Smooth muscle cell (in vitro differentiated cells): ENCODE data around the gene JAKMIP2. TPM values are rescaled to one million over a fixed set of nuclear protein-coding genes. Genes with fewer than 3 reads are reported as not detected.

Source experiments
- DNase-seq: peaks from one replicate; lab custom pipeline; 2025; ENCODE audit not compliant: unreplicated experiment; lab: John Stamatoyannopoulos, UW
- H2AFZ ChIP-seq: fragments of 200-600 bp; sonication (generic); 2 replicates; pipeline ENCODE4 v1.6.0; 2016; ENCODE audit warnings: antibody characterized with exemption, low read depth, mild to moderate bottlenecking
- H3F3A ChIP-seq: fragments of 200-600 bp; sonication (generic); 2 replicates; pipeline ENCODE4 v1.6.0; 2017; ENCODE audit warnings: antibody characterized with exemption, low read depth
- H3K27ac ChIP-seq: fragments of 200-600 bp; sonication (generic); 2 replicates; pipeline ENCODE4 v1.5.1; 2016; ENCODE audit warnings: low read depth, mild to moderate bottlenecking
- H3K27me3 ChIP-seq: fragments of 200-600 bp; sonication (generic); 2 replicates; pipeline ENCODE4 v1.6.1; 2016; ENCODE audit warnings: low read depth, mild to moderate bottlenecking
- H3K36me3 ChIP-seq: fragments of 200-600 bp; sonication (generic); 2 replicates; pipeline ENCODE4 v1.5.1; 2016; ENCODE audit warnings: low read depth
- H3K4me1 ChIP-seq: fragments of 200-600 bp; sonication (generic); 2 replicates; pipeline ENCODE4 v1.5.1; 2016; ENCODE audit warnings: low read depth
- H3K4me2 ChIP-seq: fragments of 200-600 bp; sonication (generic); 2 replicates; pipeline ENCODE4 v1.6.0; 2016; ENCODE audit warnings: mild to moderate bottlenecking
- H3K4me3 ChIP-seq: fragments of 200-600 bp; sonication (generic); 2 replicates; pipeline ENCODE4 v1.5.1; 2016; ENCODE audit warnings: mild to moderate bottlenecking
- H3K79me2 ChIP-seq: fragments of 200-600 bp; sonication (generic); 2 replicates; pipeline ENCODE4 v1.6.0; 2016; ENCODE audit warnings: low read depth, mild to moderate bottlenecking
- H3K9ac ChIP-seq: fragments of 200-600 bp; sonication (generic); 2 replicates; pipeline ENCODE4 v1.6.0; 2016; ENCODE audit warnings: low read depth
- H3K9me3 ChIP-seq: fragments of 200-600 bp; sonication (generic); replicated peaks from 2 replicates; pipeline ENCODE4 v1.5.1; 2016; ENCODE audit warnings: low read depth
- H4K20me1 ChIP-seq: fragments of 200-600 bp; sonication (generic); 2 replicates; pipeline ENCODE4 v1.6.0; 2016; ENCODE audit warnings: low read depth
- WGBS: methylation state at CpG from one replicate; pipeline ENCODE4 v1.1.7; 2016; ENCODE audit warnings: low lambda C conversion rate; 5-methylcytosine and 5-hydroxymethylcytosine counted together
- polyA plus RNA-seq: library from polyadenylated mRNA; unstranded; fragments of >200 nt; fragmentation: Nextera tagmentation; extraction: Ambion mirVana; gene quantifications from 2 replicates; pipeline ENCODE4 v1.2.1, GENCODE V29; 2016
- total RNA-seq: library from RNA; depleted of rRNA; stranded (reverse); fragments of >200 nt; gene quantifications from 2 replicates; pipeline ENCODE4 v1.2.3, GENCODE V29; 2014
- TF ChIP-seq, protein P1 (sequence below): fragments of 200-600 bp; sonication (generic); IDR thresholded peaks from 2 replicates; pipeline ENCODE4 v1.5.1; 2017; ENCODE audit warnings: borderline replicate concordance, mild to moderate bottlenecking, antibody characterized with exemption; ENCODE audit not compliant: insufficient read depth, poor library complexity, severe bottlenecking

Gene JAKMIP2
- total and polyA plus RNA-seq, 2 experiments from 2014 or later: 2.9 to 7.6 TPM

DNA sequence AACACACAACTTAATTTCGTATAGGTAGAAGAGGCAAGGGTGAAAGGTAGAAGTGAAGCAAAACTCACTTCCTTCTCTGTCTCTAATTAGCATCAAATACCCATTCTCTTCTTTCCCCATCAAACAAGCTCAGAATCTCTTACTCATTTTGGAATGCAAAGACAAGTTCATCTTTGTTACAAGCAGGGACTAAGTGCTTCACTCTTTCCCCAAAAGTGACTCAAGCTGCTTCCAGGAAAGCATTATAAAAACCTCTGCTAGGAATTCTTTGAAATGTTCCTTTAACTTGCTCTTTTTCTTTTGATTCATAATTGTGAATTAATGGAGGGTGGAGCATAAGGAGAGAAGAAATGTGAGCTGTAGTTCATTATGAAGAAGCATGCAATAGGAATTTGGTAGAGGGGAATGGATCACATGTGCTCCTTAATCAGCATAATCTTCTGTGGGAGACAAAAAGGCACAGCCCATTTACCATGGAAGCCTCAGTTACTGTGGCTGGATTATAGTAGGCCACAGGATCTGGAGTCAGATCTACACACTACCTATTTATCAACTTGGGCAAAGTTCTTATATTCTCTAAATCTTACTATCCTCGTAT lies 163.1 kb downstream of the JAKMIP2 start:
- Histone ChIP-seq H3K79me2 (no peaks in the 10 kb centered on the region), H3K36me3 (no peaks in the 10 kb centered on the region), H3K9ac (no peak overlapping the region), H3K9me3 (no peaks in the 10 kb centered on the region), H4K20me1 (no peaks in the 10 kb centered on the region), H3K4me1 (no peaks in the 10 kb centered on the region), H3K27me3 (no peaks in the 10 kb centered on the region), H3K4me2 (peak overlapping the region; percentile 1), H2AFZ (no peak overlapping the region), H3K4me3 (no peak overlapping the region), H3F3A (no peaks in the 10 kb centered on the region), H3K27ac (no peak overlapping the region)
- TF ChIP-seq, protein P1, sequence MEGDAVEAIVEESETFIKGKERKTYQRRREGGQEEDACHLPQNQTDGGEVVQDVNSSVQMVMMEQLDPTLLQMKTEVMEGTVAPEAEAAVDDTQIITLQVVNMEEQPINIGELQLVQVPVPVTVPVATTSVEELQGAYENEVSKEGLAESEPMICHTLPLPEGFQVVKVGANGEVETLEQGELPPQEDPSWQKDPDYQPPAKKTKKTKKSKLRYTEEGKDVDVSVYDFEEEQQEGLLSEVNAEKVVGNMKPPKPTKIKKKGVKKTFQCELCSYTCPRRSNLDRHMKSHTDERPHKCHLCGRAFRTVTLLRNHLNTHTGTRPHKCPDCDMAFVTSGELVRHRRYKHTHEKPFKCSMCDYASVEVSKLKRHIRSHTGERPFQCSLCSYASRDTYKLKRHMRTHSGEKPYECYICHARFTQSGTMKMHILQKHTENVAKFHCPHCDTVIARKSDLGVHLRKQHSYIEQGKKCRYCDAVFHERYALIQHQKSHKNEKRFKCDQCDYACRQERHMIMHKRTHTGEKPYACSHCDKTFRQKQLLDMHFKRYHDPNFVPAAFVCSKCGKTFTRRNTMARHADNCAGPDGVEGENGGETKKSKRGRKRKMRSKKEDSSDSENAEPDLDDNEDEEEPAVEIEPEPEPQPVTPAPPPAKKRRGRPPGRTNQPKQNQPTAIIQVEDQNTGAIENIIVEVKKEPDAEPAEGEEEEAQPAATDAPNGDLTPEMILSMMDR: no peak
- 69% methylated on average over 2 of the region's 2 CpGs for WGBS
- no peak for DNase-seq

DNA sequence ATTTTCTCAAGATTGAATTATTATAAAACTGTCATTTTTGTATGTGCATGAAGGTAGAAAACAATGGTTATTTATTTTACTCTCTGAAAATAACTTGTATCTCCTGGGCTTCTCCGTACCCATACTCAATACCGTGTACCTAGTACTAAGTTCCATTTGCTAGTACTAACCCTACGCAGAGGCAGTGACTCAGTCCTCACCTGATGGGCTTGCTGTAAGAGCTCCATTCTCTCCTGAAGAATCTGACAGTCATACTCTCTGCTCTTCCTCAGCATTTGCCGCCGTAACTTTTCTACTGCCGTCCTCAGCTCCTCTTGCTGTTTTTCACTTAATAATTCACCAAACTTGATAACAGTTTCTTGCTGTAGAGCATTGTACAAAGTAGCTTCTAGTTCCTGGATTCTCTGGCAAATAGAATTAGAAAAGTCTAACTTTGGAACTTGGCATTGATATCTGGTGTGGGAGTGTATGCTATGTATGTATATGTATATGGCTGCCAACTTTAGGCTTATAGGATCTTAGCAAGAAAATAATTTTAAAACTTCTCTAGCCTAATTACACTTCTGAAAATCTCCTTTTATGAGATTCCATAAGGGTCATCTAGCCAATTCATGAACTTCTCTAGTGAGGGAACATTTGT lies 164.7 kb downstream of the JAKMIP2 start:
- WGBS: 94% methylated on average over 6 of the region's 6 CpGs
- H3K36me3 ChIP-seq: no peaks in the 10 kb centered on the region
- H3F3A ChIP-seq: no peaks in the 10 kb centered on the region
- no peaks in the 10 kb centered on the region for H3K9me3 ChIP-seq
- H3K4me1 ChIP-seq: no peaks in the 10 kb centered on the region
- no peak overlapping the region for H3K9ac ChIP-seq
- H3K4me2 ChIP-seq: no peak overlapping the region
- no peaks in the 10 kb centered on the region for H4K20me1 ChIP-seq
- TF ChIP-seq, protein P1: no peak
- no peaks in the 10 kb centered on the region for H3K27me3 ChIP-seq
- H3K79me2 ChIP-seq: no peaks in the 10 kb centered on the region
- H3K27ac ChIP-seq: no peak overlapping the region
- no peak overlapping the region for H2AFZ ChIP-seq
- H3K4me3 ChIP-seq: no peak overlapping the region
- DNase-seq: no peak

DNA sequence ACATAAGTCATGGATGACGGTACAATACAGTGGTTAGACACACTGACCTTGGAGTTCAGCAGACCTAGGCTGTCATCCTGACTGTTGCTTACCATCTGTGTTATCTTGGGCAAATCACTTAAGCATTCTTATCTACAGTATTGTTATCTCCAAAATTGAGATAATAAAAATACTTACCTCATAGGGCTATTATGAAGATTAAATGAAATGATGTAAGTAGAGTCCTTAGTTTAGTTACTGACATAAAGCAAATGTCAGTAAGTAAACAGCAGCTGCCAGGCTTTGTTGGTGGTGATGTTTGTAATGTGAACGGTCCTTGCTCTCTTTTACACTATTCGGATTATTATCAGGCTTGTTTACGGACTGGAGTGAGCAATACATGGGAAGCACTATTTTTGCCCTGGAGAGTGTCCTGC lies 165.3 kb downstream of the JAKMIP2 start:
- H3K27ac ChIP-seq: no peak overlapping the region
- no peaks in the 10 kb centered on the region for H3K79me2 ChIP-seq
- no peaks in the 10 kb centered on the region for H3K4me1 ChIP-seq
- no peak overlapping the region for H3K4me2 ChIP-seq
- TF ChIP-seq, protein P1: no peak
- 56% methylated on average over 4 of the region's 4 CpGs for WGBS
- no peaks in the 10 kb centered on the region for H3K9me3 ChIP-seq
- no peaks in the 10 kb centered on the region for H3K27me3 ChIP-seq
- no peaks in the 10 kb centered on the region for H3F3A ChIP-seq
- no peak overlapping the region for H3K9ac ChIP-seq
- no peak overlapping the region for H2AFZ ChIP-seq
- DNase-seq: no peak
- H3K36me3 ChIP-seq: no peaks in the 10 kb centered on the region
- no peak overlapping the region for H3K4me3 ChIP-seq
- no peaks in the 10 kb centered on the region for H4K20me1 ChIP-seq

DNA sequence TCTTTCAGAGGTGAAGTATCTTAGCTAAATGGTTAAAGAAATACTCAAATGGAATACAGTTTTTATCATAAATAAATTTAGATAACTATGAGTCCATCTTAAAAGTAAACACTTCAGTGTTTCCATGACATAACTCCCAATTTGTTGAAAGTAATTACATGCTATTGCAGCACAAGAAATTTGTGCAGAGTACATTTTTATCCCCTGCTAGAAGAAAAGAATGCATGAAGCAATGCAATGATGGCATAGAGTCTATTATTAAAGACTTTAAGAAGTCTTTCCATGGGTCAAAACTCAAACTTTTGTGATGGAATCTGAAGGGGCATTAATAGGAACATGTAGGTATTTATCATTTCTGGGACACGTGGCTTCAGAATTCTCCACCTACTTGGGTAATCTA lies 166.1 kb downstream of the JAKMIP2 start:
- DNase-seq: no peak
- H3K36me3 ChIP-seq: no peaks in the 10 kb centered on the region
- H3K27ac ChIP-seq: no peak overlapping the region
- H3K9me3 ChIP-seq: no peaks in the 10 kb centered on the region
- H3K4me1 ChIP-seq: no peaks in the 10 kb centered on the region
- H3K4me3 ChIP-seq: no peak overlapping the region
- no peaks in the 10 kb centered on the region for H4K20me1 ChIP-seq
- TF ChIP-seq, protein P1: no peak
- H3K79me2 ChIP-seq: no peaks in the 10 kb centered on the region
- H3K4me2 ChIP-seq: no peak overlapping the region
- WGBS: 81% methylated on average over 1 of the region's 1 CpG
- H2AFZ ChIP-seq: no peak overlapping the region
- no peaks in the 10 kb centered on the region for H3K27me3 ChIP-seq
- H3K9ac ChIP-seq: no peak overlapping the region
- H3F3A ChIP-seq: no peaks in the 10 kb centered on the region
